CD14-positive monocyte (primary cell): ENCODE data around the gene SYNE1. TPM values are rescaled to one million over a fixed set of nuclear protein-coding genes. Genes with fewer than 3 reads are reported as not detected.
"Not testable (repeated sequence)": the region's sequence is repeated elsewhere in the genome, so short reads cannot be mapped to it uniquely, and the experiment has no call there.

Source experiments
- DNase-seq, 3 donors: peaks; one replicate each; pipeline ENCODE4 v3.0.0-alpha.2; 2011 to 2022
- H2AFZ ChIP-seq: 2 replicates; pipeline ENCODE4 v1.6.0; 2012; ENCODE audit warnings: mild to moderate bottlenecking, low read depth, low read length, inconsistent platforms; ENCODE audit not compliant: insufficient read depth, poor library complexity, severe bottlenecking
- H3K27ac ChIP-seq, 2 donors: 1 replicate in 1 of 2; 2 replicates in 1 of 2; pipeline ENCODE4 v1.5.1; 2012 to 2013; ENCODE audit warnings: low read length in 2 of 2, control low read depth in 1 of 2, inconsistent platforms in 1 of 2, low read depth in 1 of 2, mild to moderate bottlenecking in 1 of 2
- H3K27me3 ChIP-seq, 2 donors: one replicate each; pipeline versions ENCODE4 v1.6.0 to v1.6.1; 2011 to 2013; ENCODE audit warnings: low read length in 2 of 2; ENCODE audit not compliant: control insufficient read depth in 2 of 2, insufficient read depth in 2 of 2
- H3K36me3 ChIP-seq, 2 donors: replicated peaks in 1 of 2; 1 replicate in 1 of 2; 2 replicates in 1 of 2; pipeline versions ENCODE4 v1.5.1 to v1.6.1; 2012 to 2013; ENCODE audit warnings: low read length in 2 of 2, control low read depth in 1 of 2, inconsistent platforms in 1 of 2, mild to moderate bottlenecking in 1 of 2; ENCODE audit not compliant: insufficient read depth in 2 of 2, control insufficient read depth in 1 of 2
- H3K4me1 ChIP-seq, 2 donors: 1 replicate in 1 of 2; 2 replicates in 1 of 2; pipeline versions ENCODE4 v1.5.1 to v1.6.1; 2012 to 2013; ENCODE audit warnings: low read length in 2 of 2, control low read depth in 1 of 2, inconsistent platforms in 1 of 2, mild to moderate bottlenecking in 1 of 2, moderate library complexity in 1 of 2; ENCODE audit not compliant: insufficient read depth in 2 of 2, control insufficient read depth in 1 of 2
- H3K4me2 ChIP-seq: replicated peaks from 2 replicates; pipeline ENCODE3; 2012; ENCODE audit warnings: low read length, moderate library complexity, mild to moderate bottlenecking; ENCODE audit not compliant: poor library complexity, severe bottlenecking; ENCODE audit errors: extremely low read depth
- H3K4me3 ChIP-seq, 3 experiments: fragments of 200-600 bp in 1 of 3; sonication (generic) in 1 of 3; replicated peaks in 1 of 3; 1 replicate in 2 of 3; 2 replicates in 1 of 3; pipeline ENCODE4 v1.5.1; 2011 to 2013; ENCODE audit warnings: low read length in 3 of 3, mild to moderate bottlenecking in 3 of 3, control low read depth in 2 of 3, low read depth in 2 of 3, inconsistent platforms in 1 of 3, moderate library complexity in 1 of 3
- H3K79me2 ChIP-seq: 2 replicates; pipeline ENCODE4 v1.6.0; 2012; ENCODE audit warnings: mild to moderate bottlenecking, control low read depth, inconsistent platforms, low read length, moderate library complexity; ENCODE audit not compliant: insufficient read depth
- H3K9ac ChIP-seq: 2 replicates; pipeline ENCODE4 v1.6.0; 2017; ENCODE audit warnings: low read length, mild to moderate bottlenecking; ENCODE audit not compliant: insufficient read depth, poor library complexity, severe bottlenecking
- H3K9me3 ChIP-seq, 2 donors: replicated peaks in 1 of 2; 1 replicate in 1 of 2; 2 replicates in 1 of 2; pipeline versions ENCODE4 v1.5.1 to v1.6.1; 2012 to 2013; ENCODE audit warnings: low read length in 2 of 2, control low read depth in 1 of 2; ENCODE audit not compliant: control insufficient read depth in 1 of 2, insufficient read depth in 1 of 2
- H4K20me1 ChIP-seq: 2 replicates; pipeline ENCODE4 v1.6.0; 2012; ENCODE audit warnings: mild to moderate bottlenecking, low read length, control low read depth, moderate library complexity; ENCODE audit not compliant: insufficient read depth
- H3K27ac Mint-ChIP-seq, 7 donors: one replicate each; pipeline ENCODE4 v1.8.0; 2020; ENCODE audit warnings: mild to moderate bottlenecking in 7 of 7, mixed read lengths in 7 of 7, moderate library complexity in 6 of 7, inconsistent platforms in 2 of 7
- H3K27me3 Mint-ChIP-seq, 3 donors: one replicate each; pipeline ENCODE4 v1.8.0; 2021 to 2022; ENCODE audit warnings: low read depth in 3 of 3, mild to moderate bottlenecking in 3 of 3, mixed read lengths in 3 of 3, moderate library complexity in 3 of 3, inconsistent platforms in 1 of 3
- H3K36me3 Mint-ChIP-seq, 2 donors: one replicate each; pipeline ENCODE4 v1.8.0; 2020; ENCODE audit warnings: mixed read lengths in 2 of 2, inconsistent platforms in 1 of 2, mild to moderate bottlenecking in 1 of 2
- H3K4me1 Mint-ChIP-seq: one replicate; pipeline ENCODE4 v1.8.0; 2020; ENCODE audit warnings: mild to moderate bottlenecking, mixed read lengths
- H3K4me3 Mint-ChIP-seq, 2 donors: one replicate each; pipeline ENCODE4 v1.8.0; 2020; ENCODE audit warnings: mild to moderate bottlenecking in 2 of 2, mixed read lengths in 2 of 2, moderate library complexity in 1 of 2
- H3K9me3 Mint-ChIP-seq, 7 donors: one replicate each; pipeline ENCODE4 v1.8.0; 2020 to 2022; ENCODE audit warnings: mixed read lengths in 7 of 7, mild to moderate bottlenecking in 6 of 7, moderate library complexity in 6 of 7, inconsistent platforms in 2 of 7
- WGBS: methylation state at CpG from one replicate; pipeline ENCODE4 v1.1.5; 2013; ENCODE audit warnings: missing lambda C conversion rate; ENCODE audit not compliant: insufficient coverage; 5-methylcytosine and 5-hydroxymethylcytosine counted together
- intact Hi-C, 2 donors: fragments of 100-400 bp; cut with micrococcal nuclease; formaldehyde crosslinking; loops; one replicate each; pipeline versions ENCODE4 v1.15.0 to v1.15.1; 2023
- polyA plus RNA-seq, 3 donors: library from polyadenylated mRNA; depleted of rRNA in 1 of 3; unstranded in 2 of 3; stranded (reverse) in 1 of 3; fragments of 300-500 nt in 2 of 3; fragments of >200 nt in 1 of 3; fragmentation: Illumina TruSeq in 2 of 3; gene quantifications; 1 replicate in 2 of 3; 2 replicates in 1 of 3; pipeline ENCODE4 v1.2.3, GENCODE V29; 2012 to 2021

The SYNE1 gene
- polyA plus RNA-seq, 3 donors: 3.7 to 24.5 (median 8.1) TPM

DNA sequence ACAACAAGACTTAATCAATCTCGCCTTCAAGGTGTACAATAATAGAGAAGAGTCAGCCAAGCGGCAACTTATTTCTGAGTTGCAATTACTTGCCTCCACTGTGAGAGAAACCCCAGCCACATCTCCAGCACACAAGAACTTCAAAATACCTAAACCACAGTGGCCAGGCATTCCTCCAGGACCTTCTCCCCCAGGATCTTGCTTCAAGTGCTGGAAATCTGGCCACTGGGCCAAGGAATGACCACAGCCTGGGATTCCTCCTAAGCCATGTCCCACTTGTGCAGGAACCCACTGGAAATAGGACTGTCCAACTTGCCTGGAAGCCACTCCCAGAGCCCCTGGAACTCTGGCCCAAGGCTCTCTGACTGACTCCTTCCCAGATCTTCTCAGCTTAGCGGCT lies 144.9 kb downstream of the SYNE1 start:
- H3K9me3 Mint-ChIP-seq, H3K4me1 Mint-ChIP-seq, H3K27me3 Mint-ChIP-seq, H2AFZ ChIP-seq, H3K4me3 Mint-ChIP-seq, H3K4me1 ChIP-seq, H3K27ac ChIP-seq, H3K36me3 ChIP-seq, H4K20me1 ChIP-seq, H3K4me2 ChIP-seq, H3K27ac Mint-ChIP-seq, DNase-seq, H3K79me2 ChIP-seq, H3K9me3 ChIP-seq, H3K9ac ChIP-seq, intact Hi-C loops, H3K27me3 ChIP-seq, H3K36me3 Mint-ChIP-seq, H3K4me3 ChIP-seq: not testable (repeated sequence)
- WGBS: 100% methylated on average over 2 of the region's 3 CpGs

- H3K9me3 Mint-ChIP-seq, H4K20me1 ChIP-seq, H3K4me3 Mint-ChIP-seq, H3K4me1 ChIP-seq, H3K27ac ChIP-seq, H3K36me3 Mint-ChIP-seq, H3K9ac ChIP-seq, H3K4me2 ChIP-seq, H3K27ac Mint-ChIP-seq, H3K4me3 ChIP-seq, H3K9me3 ChIP-seq, DNase-seq, intact Hi-C loops, H3K27me3 Mint-ChIP-seq, H3K27me3 ChIP-seq, H3K4me1 Mint-ChIP-seq, H3K79me2 ChIP-seq, H2AFZ ChIP-seq, H3K36me3 ChIP-seq: not testable (repeated sequence)
- 96% methylated on average over 2 of the region's 2 CpGs for WGBS
Measured at GRCh38 chr6:152491501-152491900, 145.7 kb downstream of the SYNE1 start.

- H3K4me1 ChIP-seq, DNase-seq, H3K27me3 Mint-ChIP-seq, H3K36me3 ChIP-seq, H3K9me3 Mint-ChIP-seq, H3K27me3 ChIP-seq, H4K20me1 ChIP-seq, H2AFZ ChIP-seq, H3K4me1 Mint-ChIP-seq, H3K4me3 Mint-ChIP-seq, H3K79me2 ChIP-seq, H3K27ac Mint-ChIP-seq, H3K9ac ChIP-seq, H3K27ac ChIP-seq, H3K4me3 ChIP-seq, H3K9me3 ChIP-seq, intact Hi-C loops, H3K36me3 Mint-ChIP-seq, H3K4me2 ChIP-seq: not testable (repeated sequence)
- WGBS: 93% methylated on average over 3 of the region's 5 CpGs
Measured at GRCh38 chr6:152490971-152491378, 146.2 kb downstream of the SYNE1 start.
